ENCODE data around the gene EML4. TPM values are rescaled to one million over a fixed set of nuclear protein-coding genes. Genes with fewer than 3 reads are reported as not detected.

The EML4 gene
- polyA plus RNA-seq, 1 donor (not counting 4 experiments of a cell fraction or from before 2014, with no cell fraction given), result 36.4 TPM

GRCh38 chr2:42199626-42200025, 30.5 kb downstream of the EML4 start:
- no peaks in the 10 kb centered on the region for H3K27me3 ChIP-seq (ENCODE audit: control insufficient read depth, extremely low read depth, insufficient read depth, low read length)
- dilution Hi-C loops (cut with MboI; ENCODE audit: extremely low pct_ligation_motif_present, low sequenced_read_pairs), result no loop called here
- FAIRE-seq, result no peak
- no peaks in the 10 kb centered on the region for H3K36me3 ChIP-seq (ENCODE audit: control insufficient read depth in 2 of 2, extremely low read depth in 1 of 2, insufficient read depth in 2 of 2, low read length in 2 of 2)
- H2AFZ ChIP-seq (ENCODE audit: control insufficient read depth, low read length), result no peak overlapping the region
- no peak overlapping the region for H3K4me3 ChIP-seq (ENCODE audit: control insufficient read depth in 2 of 3, extremely low read depth in 1 of 3, insufficient read depth in 2 of 3, low read depth in 1 of 3, low read length in 3 of 3)
- H3K9me3 ChIP-seq (ENCODE audit: control insufficient read depth, low read depth, low read length), result no peaks in the 10 kb centered on the region
- no peaks in the 10 kb centered on the region for H3K9me1 ChIP-seq (ENCODE audit: control insufficient read depth, extremely low read depth, insufficient read depth, low read length)
- H3K4me1 ChIP-seq (ENCODE audit: control insufficient read depth, extremely low read depth, insufficient read depth, low read length), result peaks cover 8% of the 10 kb centered on the region
- H3K79me2 ChIP-seq (ENCODE audit: control insufficient read depth, insufficient read depth, low read length), result peaks cover 39% of the 10 kb centered on the region
- no peak for DNase-seq (ENCODE audit: low read depth, low spot score)
- H3K27ac ChIP-seq (ENCODE audit: control insufficient read depth, insufficient read depth, low read length), result no peak overlapping the region
- no peak overlapping the region for H3K4me2 ChIP-seq (ENCODE audit: control insufficient read depth, extremely low read depth, insufficient read depth, low read depth, low read length)
- no peak for TF ChIP-seq EZH2 (IDR thresholded peaks at IDR 0.05; ENCODE audit: low read length)
- no peak for TF ChIP-seq CTCF (optimal IDR thresholded peaks at IDR 0.05 in 1 of 3, IDR thresholded peaks at IDR 0.05 in 1 of 3, conservative IDR thresholded peaks at IDR 0.05 in 1 of 3; ENCODE audit: extremely low read depth in 1 of 3, insufficient read depth in 2 of 3, low read length in 3 of 3)
- no peak overlapping the region for H3K9ac ChIP-seq (ENCODE audit: control insufficient read depth, extremely low read depth, insufficient read depth, low read length)
- no peaks in the 10 kb centered on the region for H4K20me1 ChIP-seq (ENCODE audit: control insufficient read depth, extremely low read depth, insufficient read depth, low read length)

- peaks cover 47% of the 10 kb centered on the region for H3K79me2 ChIP-seq (ENCODE audit: control insufficient read depth, insufficient read depth, low read length)
- H4K20me1 ChIP-seq (ENCODE audit: control insufficient read depth, extremely low read depth, insufficient read depth, low read length), result no peaks in the 10 kb centered on the region
- no peak overlapping the region for H3K4me3 ChIP-seq (ENCODE audit: control insufficient read depth in 2 of 3, extremely low read depth in 1 of 3, insufficient read depth in 2 of 3, low read depth in 1 of 3, low read length in 3 of 3)
- no peak for FAIRE-seq
- dilution Hi-C loops (cut with MboI; ENCODE audit: extremely low pct_ligation_motif_present, low sequenced_read_pairs), result no loop called here
- no peak overlapping the region for H3K9ac ChIP-seq (ENCODE audit: control insufficient read depth, extremely low read depth, insufficient read depth, low read length)
- peaks cover 4% of the 10 kb centered on the region for H3K4me1 ChIP-seq (ENCODE audit: control insufficient read depth, extremely low read depth, insufficient read depth, low read length)
- DNase-seq (ENCODE audit: low read depth, low spot score), result no peak
- no peaks in the 10 kb centered on the region for H3K9me3 ChIP-seq (ENCODE audit: control insufficient read depth, low read depth, low read length)
- H3K9me1 ChIP-seq (ENCODE audit: control insufficient read depth, extremely low read depth, insufficient read depth, low read length), result no peaks in the 10 kb centered on the region
- H3K4me2 ChIP-seq (ENCODE audit: control insufficient read depth, extremely low read depth, insufficient read depth, low read depth, low read length), result no peak overlapping the region
- H3K27ac ChIP-seq (ENCODE audit: control insufficient read depth, insufficient read depth, low read length), result no peak overlapping the region
- no peak overlapping the region for H2AFZ ChIP-seq (ENCODE audit: control insufficient read depth, low read length)
- no peaks in the 10 kb centered on the region for H3K36me3 ChIP-seq (ENCODE audit: control insufficient read depth in 2 of 2, extremely low read depth in 1 of 2, insufficient read depth in 2 of 2, low read length in 2 of 2)
- no peaks in the 10 kb centered on the region for H3K27me3 ChIP-seq (ENCODE audit: control insufficient read depth, extremely low read depth, insufficient read depth, low read length)
- TF ChIP-seq EZH2 (IDR thresholded peaks at IDR 0.05; ENCODE audit: low read length) (no peak), CTCF (optimal IDR thresholded peaks at IDR 0.05 in 1 of 3, IDR thresholded peaks at IDR 0.05 in 1 of 3, conservative IDR thresholded peaks at IDR 0.05 in 1 of 3; ENCODE audit: extremely low read depth in 1 of 3, insufficient read depth in 2 of 3, low read length in 3 of 3) (no peak)
Observed at GRCh38 chr2:42200926-42201855, 32.0 kb downstream of the EML4 start.

All from keratinocyte (primary cell).